Subcutaneous adipose tissue (tissue), 4 donors: ENCODE data around the gene ZNF593. TPM values are rescaled to one million over a fixed set of nuclear protein-coding genes. Genes with fewer than 3 reads are reported as not detected.

Experiments used
- total RNA-seq, 4 donors: library from RNA; depleted of rRNA; stranded (reverse); fragments of >200 nt; gene quantifications; one replicate each; pipeline ENCODE4 v1.1.0, GENCODE V29; 2016

The ZNF593 gene
- total RNA-seq, 4 donors from 2014 or later: 17.7 to 32.0 (median 26.9) TPM

Other genes starting within 250 kb of the ZNF593 start
- 10 to 100 TPM in 1 of 4 donors, 1 to 10 TPM in 3; 6.7 to 12.6 (median 9.1) TPM for gene PAFAH2, start 171.8 kb upstream of the ZNF593 start, total RNA-seq
- not detected for gene EXTL1, start 148.1 kb upstream of the ZNF593 start, total RNA-seq
- gene SLC30A2, start 123.8 kb upstream of the ZNF593 start, total RNA-seq: under 1 TPM in 1 of 4 donors, not detected in 3; 0.22 TPM
- gene TRIM63, start 102.3 kb upstream of the ZNF593 start, total RNA-seq: 1 to 10 TPM in 3 of 4 donors, under 1 TPM in 1; 0.51 to 1.6 (median 1.2) TPM
- gene PDIK1L, start 58.1 kb upstream of the ZNF593 start, total RNA-seq: 1 to 10 TPM; 5.8 to 9.3 (median 8.3) TPM
- 10 to 100 TPM in 1 of 4 donors, 1 to 10 TPM in 2, under 1 TPM in 1; 0.98 to 11.0 (median 5.5) TPM for gene FAM110D, start 10.8 kb upstream of the ZNF593 start, total RNA-seq
- not detected for gene C1orf232, start 945 bp upstream of the ZNF593 start, total RNA-seq
- gene ZNF593OS, start 1.9 kb downstream of the ZNF593 start, total RNA-seq: not detected
- 1 to 10 TPM in 1 of 4 donors, not detected in 3; 2.1 TPM for gene CNKSR1, start 7.6 kb downstream of the ZNF593 start, total RNA-seq
- gene CATSPER4, start 20.7 kb downstream of the ZNF593 start, total RNA-seq: not detected
- gene CEP85, start 64.3 kb downstream of the ZNF593 start, total RNA-seq: 1 to 10 TPM; 3.7 to 5.4 (median 4.4) TPM
- gene SH3BGRL3, start 110.2 kb downstream of the ZNF593 start, total RNA-seq: 100 to 1,000 TPM in 2 of 4 donors, 10 to 100 TPM in 2; 59.0 to 137 (median 88.3) TPM
- 10 to 100 TPM; 10.4 to 29.9 (median 16.7) TPM for gene UBXN11, start 136.7 kb downstream of the ZNF593 start, total RNA-seq
- gene CD52, start 148.1 kb downstream of the ZNF593 start, total RNA-seq: 100 to 1,000 TPM in 1 of 4 donors, 10 to 100 TPM in 2, 1 to 10 TPM in 1; 4.7 to 719 (median 19.2) TPM
- not detected for gene CRYBG2, start 184.2 kb downstream of the ZNF593 start, total RNA-seq
- gene ZNF683, start 202.8 kb downstream of the ZNF593 start, total RNA-seq: not detected
- gene LIN28A, start 240.9 kb downstream of the ZNF593 start, total RNA-seq: not detected